Transverse colon (tissue), 4 donors: ENCODE data around the gene PSMD5. TPM values are rescaled to one million over a fixed set of nuclear protein-coding genes. Genes with fewer than 3 reads are reported as not detected.

Experiments
- DNase-seq: peaks from one replicate; pipeline ENCODE4 v3.0.0-alpha.2; 2019
- H3K27ac ChIP-seq, 4 donors: fragments of 200-600 bp; sonication (generic); 2 replicates each; pipeline ENCODE4 v1.5.1; 2016 to 2018; ENCODE audit warnings: inconsistent platforms in 4 of 4
- H3K27me3 ChIP-seq: fragments of 200-600 bp; sonication (generic); 2 replicates; pipeline ENCODE4 v1.5.1; 2017; ENCODE audit warnings: inconsistent platforms
- H3K36me3 ChIP-seq, 4 donors: fragments of 200-600 bp; sonication (generic); 2 replicates each; pipeline ENCODE4 v1.5.1; 2017 to 2019; ENCODE audit warnings: inconsistent platforms in 4 of 4
- H3K4me1 ChIP-seq, 4 donors: fragments of 200-600 bp; sonication (generic); 2 replicates each; pipeline ENCODE4 v1.5.1; 2017 to 2020; ENCODE audit warnings: inconsistent platforms in 4 of 4
- H3K4me3 ChIP-seq, 4 donors: fragments of 200-600 bp; sonication (generic); 1 replicate in 1 of 4; 2 replicates in 3 of 4; pipeline versions ENCODE4 v1.5.1 to v1.6.1; 2017 to 2019; ENCODE audit warnings: inconsistent platforms in 4 of 4
- H3K9me3 ChIP-seq, 2 donors: fragments of 200-600 bp; sonication (generic); 2 replicates each; pipeline ENCODE4 v1.5.1; 2017 to 2019; ENCODE audit warnings: inconsistent platforms in 2 of 2
- CTCF ChIP-seq, 5 experiments: fragments of 200-600 bp in 3 of 5; fragments of 450-650 bp in 2 of 5; sonication (generic) in 3 of 5; IDR thresholded peaks; 1 replicate in 2 of 5; 2 replicates in 3 of 5; pipeline ENCODE4 v1.5.1; 2016 to 2017; ENCODE audit warnings: antibody characterized with exemption in 5 of 5, inconsistent platforms in 3 of 5, mild to moderate bottlenecking in 2 of 5, moderate library complexity in 1 of 5
- EP300 ChIP-seq: sonication (generic); formaldehyde crosslinking; IDR thresholded peaks from one replicate; pipeline ENCODE4 v1.6.1; 2017; ENCODE audit warnings: antibody characterized with exemption, low read depth
- POLR2A ChIP-seq: fragments of 450-650 bp; IDR thresholded peaks from one replicate; pipeline ENCODE4 v1.6.1; 2016; ENCODE audit warnings: antibody characterized with exemption, mild to moderate bottlenecking, moderate library complexity
- POLR2AphosphoS5 ChIP-seq, 3 donors: sonication (generic); formaldehyde crosslinking; IDR thresholded peaks; one replicate each; pipeline ENCODE4 v1.6.1; 2016; ENCODE audit warnings: antibody characterized with exemption in 3 of 3
- WGBS, 2 donors: methylation state at CpG; one replicate each; pipeline ENCODE4 v1.1.5; 2018; ENCODE audit warnings: low coverage in 1 of 2; 5-methylcytosine and 5-hydroxymethylcytosine counted together
- in situ Hi-C, 4 donors: fragments of 200-750 bp; cut with MboI; loops; one replicate each; pipeline versions ENCODE4 v1.15.0 to v1.15.1; 2017; ENCODE audit warnings: low sequenced_read_pairs in 3 of 4, low pct_ligation_motif_present in 1 of 4, low pct_unique_long_range_greater_than_20kb in 1 of 4
- intact Hi-C: fragments of 100-400 bp; cut with DNase I; formaldehyde crosslinking; loops from one replicate; pipeline ENCODE4 v1.15.1; 2023; ENCODE audit warnings: low total_unique reads
- total RNA-seq, 4 donors: library from RNA; depleted of rRNA; stranded (reverse); fragments of >200 nt; gene quantifications; one replicate each; pipeline ENCODE4 v1.1.0, GENCODE V29; 2016

PSMD5 gene
- total RNA-seq, 4 donors from 2014 or later: 25.3 to 36.6 (median 28.7) TPM

- intact Hi-C loops (no loop called here), in situ Hi-C loops (no loop called here)
- 82 to 92% methylated on average over 5 of the region's 5 CpGs for WGBS, 2 donors
- Histone ChIP-seq H3K4me1 (peaks cover 5 to 14% (median 13%) of the 10 kb centered on the region in 4 donors), H3K9me3 (no peaks in the 10 kb centered on the region), H3K27ac (no peak overlapping the region), H3K36me3 (peaks cover 0 to 5% (median 0%) of the 10 kb centered on the region in 4 donors), H3K27me3 (no peaks in the 10 kb centered on the region), H3K4me3 (no peak overlapping the region)
- TF ChIP-seq CTCF (IDR thresholded peaks at IDR 0.05) (no peak), EP300 (no peak), POLR2AphosphoS5 (IDR thresholded peaks at IDR 0.05) (no peak), POLR2A (no peak)
- no peak for DNase-seq
Observed at GRCh38 chr9:120864719-120865118, 22.0 kb upstream of the PSMD5 start.

GRCh38 chr9:120863833-120864232 is 21.1 kb upstream of the PSMD5 start:
- Histone ChIP-seq H3K27me3 (no peaks in the 10 kb centered on the region), H3K36me3 (peaks cover 0 to 6% (median 0%) of the 10 kb centered on the region in 4 donors), H3K4me3 (no peak overlapping the region), H3K4me1 (peaks cover 5 to 7% (median 6%) of the 10 kb centered on the region in 4 donors), H3K27ac (no peak overlapping the region), H3K9me3 (no peaks in the 10 kb centered on the region)
- in situ Hi-C loops: no loop called here
- DNase-seq: no peak
- TF ChIP-seq CTCF (IDR thresholded peaks at IDR 0.05): no peak
- no peak for TF ChIP-seq POLR2AphosphoS5 (IDR thresholded peaks at IDR 0.05)
- no peak for TF ChIP-seq EP300
- no peak for TF ChIP-seq POLR2A
- intact Hi-C loops: no loop called here
- WGBS, 2 donors: 93% methylated on average over 7 of the region's 7 CpGs; no CpG with 5 or more reads in 1 of the 2 donors

- Histone ChIP-seq H3K27me3 (no peaks in the 10 kb centered on the region), H3K4me3 (no peak overlapping the region), H3K9me3 (no peaks in the 10 kb centered on the region), H3K36me3 (peaks cover 0 to 6% (median 0%) of the 10 kb centered on the region in 4 donors), H3K4me1 (peaks cover 0 to 3% (median under 1%) of the 10 kb centered on the region in 4 donors), H3K27ac (no peak overlapping the region)
- WGBS, 2 donors: 92% methylated on average over 12 of the region's 12 CpGs; no CpG with 5 or more reads in 1 of the 2 donors
- no peak for DNase-seq
- in situ Hi-C loops: no loop called here
- TF ChIP-seq CTCF (IDR thresholded peaks at IDR 0.05) (no peak), EP300 (no peak), POLR2A (no peak), POLR2AphosphoS5 (IDR thresholded peaks at IDR 0.05) (no peak)
- intact Hi-C loops: no loop called here
Observed at GRCh38 chr9:120862452-120862851, 19.7 kb upstream of the PSMD5 start.

GRCh38 chr9:120861935-120862334 is 19.2 kb upstream of the PSMD5 start:
- intact Hi-C loops: no loop called here
- no peak for TF ChIP-seq CTCF (IDR thresholded peaks at IDR 0.05)
- no peak for TF ChIP-seq POLR2A
- no peak for TF ChIP-seq EP300
- TF ChIP-seq POLR2AphosphoS5 (IDR thresholded peaks at IDR 0.05): no peak
- WGBS, 2 donors: 99 to 100% methylated on average over 2 to 6 of the region's 6 CpGs
- DNase-seq: no peak
- Histone ChIP-seq H3K9me3 (no peaks in the 10 kb centered on the region), H3K36me3 (peaks cover 0 to 6% (median 0%) of the 10 kb centered on the region in 4 donors), H3K27me3 (no peaks in the 10 kb centered on the region), H3K4me1 (peaks cover 0 to 9% (median 2%) of the 10 kb centered on the region in 4 donors), H3K4me3 (no peak overlapping the region), H3K27ac (no peak overlapping the region)
- in situ Hi-C loops: no loop called here
